ENCODE results near the gene MPPE1. TPM values are rescaled to one million over a fixed set of nuclear protein-coding genes. Genes with fewer than 3 reads are reported as not detected.
"Not testable (repeated sequence)": the region's sequence is repeated elsewhere in the genome, so short reads cannot be mapped to it uniquely, and the experiment has no call there.

The MPPE1 gene
- total RNA-seq, 4 donors from 2014 or later, result 10.9 to 30.2 (median 24.4) TPM

- 88% methylated on average over 1 of the region's 14 CpGs for WGBS
- no peak overlapping the region for H3K4me3 ChIP-seq
- H3K36me3 ChIP-seq, result no peaks in the 10 kb centered on the region
- intact Hi-C loops (cut with DNase I), result loop anchor here (10.0 kb wide), 1 partner anchor 198 kb away; no protein-coding TSS in a partner anchor
- H3K9me3 ChIP-seq, result no peaks in the 10 kb centered on the region
- H3K27me3 ChIP-seq, result no peaks in the 10 kb centered on the region
- DNase-seq (ENCODE audit: extremely low spot score), result no peak
- no peaks in the 10 kb centered on the region for H3K4me1 ChIP-seq
- H3K27ac ChIP-seq (replicated peaks in 1 of 4), result no peak overlapping the region
- TF ChIP-seq EP300 (IDR thresholded peaks at IDR 0.05) (no peak), POLR2AphosphoS5 (IDR thresholded peaks at IDR 0.05) (no peak), POLR2A (IDR thresholded peaks at IDR 0.05; ENCODE audit: low read depth) (no peak), CTCF (IDR thresholded peaks at IDR 0.05) (no peak)
Measured at GRCh38 chr18:11932393-11932792, 24.3 kb upstream of the MPPE1 start.

DNA sequence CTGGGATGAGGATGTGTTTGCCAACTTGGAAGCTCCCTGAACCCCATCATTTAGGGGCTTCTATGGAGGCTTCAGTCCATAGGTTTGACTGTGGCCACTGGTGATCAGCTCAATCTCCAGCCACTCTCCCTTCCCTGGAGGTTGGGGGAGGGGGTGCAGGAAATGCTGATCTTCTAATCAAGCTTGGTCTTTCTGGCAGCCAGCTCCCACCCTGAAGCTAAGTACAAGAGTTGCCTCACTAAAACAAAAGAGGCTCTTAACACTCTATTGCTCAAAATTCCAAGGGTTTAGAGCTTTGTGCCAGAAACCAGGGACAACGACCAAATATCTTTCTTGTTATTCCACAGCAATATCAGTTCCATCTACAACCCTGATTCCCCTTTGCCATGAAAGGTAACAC is 19.4 kb upstream of the MPPE1 start:
- Histone ChIP-seq H3K9me3 (no peaks in the 10 kb centered on the region), H3K4me3 (no peak overlapping the region), H3K4me1 (no peaks in the 10 kb centered on the region), H3K36me3 (no peaks in the 10 kb centered on the region), H3K27me3 (no peaks in the 10 kb centered on the region), H3K27ac (replicated peaks in 1 of 4) (no peak overlapping the region)
- WGBS, result 27% methylated on average over 1 of the region's 1 CpG
- no peak for TF ChIP-seq POLR2A (IDR thresholded peaks at IDR 0.05; ENCODE audit: low read depth)
- no peak for TF ChIP-seq EP300 (IDR thresholded peaks at IDR 0.05)
- TF ChIP-seq CTCF (IDR thresholded peaks at IDR 0.05), result no peak
- no peak for DNase-seq (ENCODE audit: extremely low spot score)
- intact Hi-C loops (cut with DNase I), result no loop called here

GRCh38 chr18:11925800-11926481 is 17.8 kb upstream of the MPPE1 start:
- intact Hi-C loops (cut with DNase I), result no loop called here
- Histone ChIP-seq H3K27ac (replicated peaks in 1 of 4) (no peak overlapping the region), H3K4me3 (no peak overlapping the region), H3K27me3 (no peaks in the 10 kb centered on the region), H3K9me3 (no peaks in the 10 kb centered on the region), H3K36me3 (no peaks in the 10 kb centered on the region), H3K4me1 (no peaks in the 10 kb centered on the region)
- DNase-seq (ENCODE audit: extremely low spot score), result no peak
- 68% methylated on average over 12 of the region's 12 CpGs for WGBS
- no peak for TF ChIP-seq POLR2AphosphoS5 (IDR thresholded peaks at IDR 0.05)

DNA sequence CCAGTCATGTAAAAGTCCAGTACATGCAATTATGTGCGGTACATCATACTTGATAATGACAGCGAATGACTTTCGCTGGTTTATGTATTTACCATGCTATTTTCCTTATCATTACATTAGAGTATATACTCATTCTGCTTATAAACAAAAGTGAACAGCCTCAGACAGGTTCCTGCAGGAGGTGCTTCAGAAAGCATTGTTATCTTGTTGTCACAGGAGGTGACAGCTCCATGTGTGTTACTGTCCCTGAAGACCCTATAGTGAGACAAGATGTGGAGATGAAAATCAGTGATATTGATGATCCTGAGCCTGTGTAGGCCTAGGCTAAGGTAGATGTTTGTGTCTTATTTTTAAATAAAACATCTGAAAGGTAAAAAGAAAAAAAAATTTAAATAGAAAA is 15.3 kb upstream of the MPPE1 start:
- no peak overlapping the region for H3K4me3 ChIP-seq

DNA sequence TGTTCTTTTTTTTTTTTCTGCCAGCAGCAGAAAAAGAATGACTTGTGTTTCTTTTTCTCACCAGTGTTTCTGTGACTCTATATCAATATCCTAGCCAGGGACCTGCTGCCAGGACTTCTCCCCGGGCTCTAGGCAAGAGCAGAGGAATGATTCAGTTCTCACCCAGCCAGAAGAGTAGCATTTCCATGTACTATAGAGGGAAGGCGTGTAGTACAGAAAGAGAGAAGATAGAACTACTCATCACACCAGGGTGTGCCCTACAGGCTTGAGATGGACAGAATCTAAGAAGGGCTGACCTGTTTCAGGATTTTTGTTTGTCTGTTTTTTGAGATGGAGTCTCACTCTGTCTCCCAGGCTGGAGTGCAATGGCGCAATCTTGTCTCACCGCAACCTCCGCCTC is 11.4 kb upstream of the MPPE1 start:
- WGBS, result 91% methylated on average over 5 of the region's 5 CpGs
- H3K27me3 ChIP-seq; H3K36me3 ChIP-seq; H3K27ac ChIP-seq (replicated peaks in 1 of 4); H3K4me3 ChIP-seq; H3K9me3 ChIP-seq; H3K4me1 ChIP-seq; intact Hi-C loops (cut with DNase I); DNase-seq (ENCODE audit: extremely low spot score): not testable (repeated sequence)

More for the DNA sequence above, 15.3 kb upstream of the MPPE1 start:
- no peak overlapping the region for H3K27ac ChIP-seq (replicated peaks in 1 of 4)
- no peaks in the 10 kb centered on the region for H3K27me3 ChIP-seq
- TF ChIP-seq EP300 (IDR thresholded peaks at IDR 0.05) (no peak), CTCF (IDR thresholded peaks at IDR 0.05) (no peak), POLR2AphosphoS5 (IDR thresholded peaks at IDR 0.05) (no peak), POLR2A (IDR thresholded peaks at IDR 0.05; ENCODE audit: low read depth) (no peak)
- no peaks in the 10 kb centered on the region for H3K9me3 ChIP-seq
- no peak for DNase-seq (ENCODE audit: extremely low spot score)
- intact Hi-C loops (cut with DNase I), result no loop called here
- H3K36me3 ChIP-seq, result no peaks in the 10 kb centered on the region
- 96% methylated on average over 3 of the region's 3 CpGs for WGBS
- no peaks in the 10 kb centered on the region for H3K4me1 ChIP-seq

GRCh38 chr18:11916880-11917279 is 8.8 kb upstream of the MPPE1 start:
- DNase-seq (ENCODE audit: extremely low spot score); H3K9me3 ChIP-seq; H3K27ac ChIP-seq (replicated peaks in 1 of 4); intact Hi-C loops (cut with DNase I); H3K4me1 ChIP-seq; H3K36me3 ChIP-seq; H3K27me3 ChIP-seq; H3K4me3 ChIP-seq: not testable (repeated sequence)
- 72% methylated on average over 4 of the region's 4 CpGs for WGBS

Data from esophagus muscularis mucosa (tissue), 4 donors.